SK-N-MC (cell line): Measurements from ENCODE around the gene EDDM13.

Experiments
- DNase-seq: peaks from one replicate; pipeline ENCODE4 v3.0.0-alpha.2; 2011; ENCODE audit warnings: low read depth, low spot score
- H3K27ac ChIP-seq: fragments of 200-600 bp; sonication (generic); 2 replicates; pipeline ENCODE4 v1.5.1; 2016; ENCODE audit warnings: mixed run types
- H3K36me3 ChIP-seq: fragments of 200-600 bp; sonication (generic); 2 replicates; pipeline ENCODE4 v1.6.1; 2017; ENCODE audit warnings: antibody characterized with exemption, low read length, mixed read lengths; ENCODE audit not compliant: insufficient read depth
- H3K4me3 ChIP-seq: fragments of 200-600 bp; sonication (generic); 2 replicates; pipeline ENCODE4 v1.5.1; 2016
- H3K9ac ChIP-seq: fragments of 200-600 bp; sonication (generic); 2 replicates; pipeline ENCODE4 v1.8.0; 2017; ENCODE audit warnings: mixed run types, mixed read lengths; ENCODE audit not compliant: insufficient read length
- H3K9me3 ChIP-seq: fragments of 200-600 bp; sonication (generic); 2 replicates; pipeline ENCODE4 v1.6.1; 2017; ENCODE audit warnings: low read depth, mild to moderate bottlenecking, antibody characterized with exemption, low read length, moderate library complexity, mixed read lengths
- EZH2 ChIP-seq: fragments of 200-600 bp; sonication (generic); IDR thresholded peaks from one replicate; pipeline ENCODE4 v1.6.1; 2017; ENCODE audit warnings: antibody characterized with exemption
- FOXP2 ChIP-seq: optimal IDR thresholded peaks from 2 replicates; pipeline ENCODE3; 2011; ENCODE audit warnings: mild to moderate bottlenecking, moderate library complexity; ENCODE audit not compliant: insufficient read depth; ENCODE audit errors: extremely low read length, control extremely low read depth
- POLR2AphosphoS5 ChIP-seq: IDR thresholded peaks from 2 replicates; pipeline ENCODE4 v1.6.1; 2012; ENCODE audit warnings: mild to moderate bottlenecking, low read depth, low read length, borderline replicate concordance

EDDM13 gene

DNA sequence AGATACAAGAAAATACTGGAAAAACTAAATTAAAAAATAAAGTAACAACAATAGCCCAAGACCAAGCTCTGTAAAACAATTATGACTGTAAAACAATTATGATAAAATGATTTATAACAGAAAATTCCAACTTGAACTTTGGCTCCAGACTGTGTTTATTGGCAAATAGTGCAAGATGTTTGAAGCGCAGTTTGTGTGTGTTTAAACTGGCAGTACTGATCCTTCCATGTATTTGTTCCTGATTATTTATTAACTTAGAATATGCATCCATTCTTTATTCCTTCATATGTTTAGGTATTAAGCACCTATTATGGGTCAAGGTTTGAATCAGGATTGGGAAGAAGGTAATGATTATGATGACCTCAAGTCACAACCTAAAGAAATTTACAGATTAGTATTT, 83.0 kb downstream of the EDDM13 start:
- Histone ChIP-seq H3K9me3 (no peaks in the 10 kb centered on the region), H3K4me3 (no peak overlapping the region), H3K27ac (no peak overlapping the region), H3K9ac (no peak overlapping the region), H3K36me3 (no peaks in the 10 kb centered on the region)
- no peak for DNase-seq
- TF ChIP-seq EZH2 (no peak), POLR2AphosphoS5 (no peak), FOXP2 (no peak)

DNA sequence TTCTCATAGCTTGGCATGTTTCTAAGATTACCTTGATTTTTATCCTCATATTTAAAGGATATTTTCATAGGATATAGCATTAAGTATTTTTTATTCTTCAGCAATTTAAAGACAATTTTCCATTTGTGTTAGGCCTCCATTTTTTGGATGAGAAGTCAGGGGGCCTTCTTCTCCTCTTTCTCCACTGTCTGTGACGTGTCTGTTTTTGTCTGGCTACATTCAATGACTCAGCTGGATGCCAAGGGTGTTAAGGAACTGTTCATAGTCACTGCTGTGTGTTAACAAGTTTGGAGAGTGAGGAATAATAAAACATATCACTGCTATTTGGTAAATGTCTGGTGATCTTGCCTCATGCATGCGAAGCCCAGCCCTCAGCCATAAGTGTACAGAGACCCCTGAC, 84.4 kb downstream of the EDDM13 start:
- no peaks in the 10 kb centered on the region for H3K36me3 ChIP-seq
- no peaks in the 10 kb centered on the region for H3K9me3 ChIP-seq
- no peak overlapping the region for H3K4me3 ChIP-seq
- TF ChIP-seq POLR2AphosphoS5 (no peak), FOXP2 (no peak), EZH2 (no peak)
- H3K27ac ChIP-seq: no peak overlapping the region
- no peak overlapping the region for H3K9ac ChIP-seq
- no peak for DNase-seq
